HG02852 (cell line): ENCODE measurements around the gene EPS8L3.
"Not testable (repeated sequence)": the region's sequence is repeated elsewhere in the genome, so short reads cannot be mapped to it uniquely, and the experiment has no call there.

Source experiments
- ATAC-seq: cut with Tn5 transposase; IDR thresholded peaks from one replicate; pipeline ENCODE4 v1.9.1; 2021; ENCODE audit warnings: mild to moderate bottlenecking, moderate library complexity; ENCODE audit not compliant: unreplicated experiment

EPS8L3 gene

DNA sequence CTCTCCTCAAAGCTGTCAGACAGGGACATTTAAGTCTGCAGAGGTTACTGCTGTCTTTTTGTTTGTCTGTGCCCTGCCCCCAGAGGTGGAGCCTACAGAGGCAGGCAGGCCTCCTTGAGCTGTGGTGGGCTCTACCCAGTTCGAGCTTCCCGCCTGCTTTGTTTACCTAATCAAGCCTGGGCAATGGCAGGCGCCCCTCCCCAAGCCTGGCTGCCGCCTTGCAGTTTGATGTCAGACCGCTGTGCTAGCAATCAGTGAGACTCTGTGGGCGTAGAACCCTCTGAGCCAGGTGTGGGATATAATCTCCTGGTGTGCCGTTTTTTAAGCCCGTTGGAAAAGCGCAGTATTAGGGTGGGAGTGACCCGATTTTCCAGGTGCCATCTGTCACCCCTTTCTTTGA is 15.4 kb downstream of the EPS8L3 start:
- not testable (repeated sequence) for ATAC-seq

DNA sequence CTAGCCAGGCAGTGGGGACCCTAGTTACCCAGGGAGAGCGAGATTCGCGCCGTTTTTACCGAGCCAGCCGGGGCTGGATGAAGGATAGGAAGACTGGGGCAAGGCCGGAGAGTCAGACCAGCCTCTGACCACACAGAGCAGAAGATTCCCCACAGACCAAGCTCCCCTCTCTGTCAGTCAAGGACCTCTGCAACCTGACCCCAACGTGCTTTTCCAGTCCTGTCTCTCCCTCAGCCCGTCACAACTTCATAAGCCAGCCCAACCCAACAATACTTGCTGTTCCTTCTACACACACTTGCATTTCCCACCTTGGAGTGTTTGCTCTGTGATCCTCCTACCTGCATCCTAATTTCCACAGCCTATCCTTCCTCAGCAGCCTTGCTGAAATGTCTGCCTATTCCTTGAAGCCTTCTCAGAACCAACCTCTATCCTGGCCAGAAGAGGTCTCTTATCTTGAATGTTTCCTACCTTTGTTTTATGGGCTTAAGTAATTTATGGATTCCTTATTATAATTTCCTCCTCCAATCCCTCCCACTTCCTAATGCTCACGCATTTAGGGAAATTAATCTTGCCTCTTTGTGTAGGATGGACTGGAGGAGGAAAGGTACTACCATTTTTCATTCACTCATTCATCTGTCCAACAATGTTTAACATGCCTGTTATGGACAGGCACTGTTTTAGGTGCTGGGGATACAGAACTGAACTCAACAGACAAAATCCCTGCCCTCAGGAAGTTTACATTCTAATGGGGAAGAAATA is 22.9 kb downstream of the EPS8L3 start, which contains the start of gene GSTM3:
GSTM3 (minus strand) TSS at position 424 of the 759 bp plus-strand sequence. CDS start 751 bp downstream, outside the sequence.
- no peak for ATAC-seq

DNA sequence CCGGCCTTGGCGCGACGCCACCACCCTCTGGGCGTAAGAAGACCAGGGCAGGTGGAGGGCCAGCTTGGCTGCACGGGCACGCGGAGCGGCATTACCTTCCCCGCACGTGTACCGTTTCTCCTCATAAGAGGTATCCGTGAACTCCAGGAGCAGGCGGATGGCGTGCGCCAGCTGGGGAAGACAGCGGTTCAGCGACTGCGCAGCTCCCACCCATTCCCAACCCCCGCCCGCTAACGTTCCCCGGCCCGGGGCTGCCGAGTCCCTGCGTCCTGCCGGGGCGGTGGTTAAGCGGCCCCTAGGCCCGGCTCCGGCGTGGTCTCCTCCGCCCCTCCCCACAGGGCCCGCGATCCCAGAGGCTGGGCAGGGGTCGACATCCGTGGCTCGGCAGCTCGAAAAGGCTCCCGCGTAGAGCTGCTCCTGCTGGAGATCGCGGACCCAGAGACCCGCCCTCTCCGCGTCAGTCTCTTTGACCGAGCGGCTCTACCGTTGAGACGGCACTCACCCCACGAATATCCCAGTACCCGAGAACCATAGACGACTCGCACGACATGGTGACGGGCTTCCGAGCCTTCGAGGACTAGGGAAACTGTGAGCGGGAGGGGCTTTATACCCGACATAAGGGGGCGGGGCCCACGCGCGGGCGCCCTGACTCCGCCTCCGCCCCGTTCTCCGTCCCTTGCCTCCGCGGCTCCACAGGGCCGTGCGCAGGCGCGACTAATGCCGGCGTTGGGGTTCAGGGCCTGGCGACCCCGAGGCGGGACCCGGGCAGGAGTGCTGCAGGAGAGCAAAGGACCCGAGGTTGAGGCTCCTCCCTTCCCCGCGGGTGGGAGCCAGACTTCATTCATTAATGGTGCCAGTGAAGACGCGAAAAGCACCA is 23.7 kb downstream of the EPS8L3 start:
- ATAC-seq, result peak; percentile 83

DNA sequence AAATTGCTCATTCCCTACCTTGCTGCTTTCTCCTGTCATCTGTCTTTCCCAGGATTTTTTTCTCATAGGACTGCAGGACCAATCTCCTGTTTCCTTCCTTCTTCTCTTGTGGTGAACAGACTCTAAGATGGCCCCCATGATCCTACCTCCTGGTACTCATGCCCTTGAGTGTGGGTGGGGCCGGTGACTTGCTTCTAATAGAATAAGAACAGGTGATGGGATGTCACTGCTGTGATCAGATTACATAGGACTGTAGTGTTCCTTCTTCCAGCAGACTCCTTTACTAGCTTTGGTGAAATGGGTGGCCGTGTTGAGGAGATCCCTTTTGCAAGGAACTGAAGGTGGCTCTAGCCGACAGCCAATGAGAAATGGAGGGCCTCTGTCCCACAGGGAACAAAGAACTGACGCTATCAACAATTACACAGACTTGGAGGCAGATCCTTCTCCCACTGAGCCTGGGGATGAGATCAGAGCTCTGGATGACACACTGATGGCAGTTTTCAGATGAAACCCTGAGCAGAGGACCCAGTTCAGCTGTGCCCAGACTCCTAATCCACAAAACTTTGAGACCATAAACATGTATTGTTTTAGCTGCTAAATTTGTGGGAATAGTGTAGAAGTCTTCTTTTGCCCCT is 30.4 kb downstream of the EPS8L3 start:
- no peak for ATAC-seq

DNA sequence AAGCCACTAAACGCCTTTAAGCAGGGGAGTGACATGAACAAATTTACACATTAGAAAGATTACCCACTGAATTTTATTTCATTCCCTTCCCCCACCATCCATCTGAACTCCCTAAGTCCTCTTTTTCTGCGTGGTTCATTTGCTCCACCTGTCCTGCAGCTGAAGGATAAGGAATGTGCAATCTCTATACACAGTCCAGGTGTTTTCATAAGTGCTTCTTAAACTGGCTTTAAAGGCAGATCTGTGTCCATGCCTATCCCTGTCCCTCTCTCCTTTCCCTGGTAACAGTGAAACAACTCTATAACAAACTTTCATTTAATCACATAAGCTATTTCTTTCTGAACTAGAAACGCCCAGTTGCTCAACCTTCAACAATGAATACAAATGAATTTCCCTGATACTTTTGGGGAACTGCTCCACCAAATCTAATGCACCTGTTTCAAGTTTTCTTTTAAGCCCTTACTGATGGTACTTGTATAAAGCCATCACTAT is 31.3 kb downstream of the EPS8L3 start:
- no peak for ATAC-seq

DNA sequence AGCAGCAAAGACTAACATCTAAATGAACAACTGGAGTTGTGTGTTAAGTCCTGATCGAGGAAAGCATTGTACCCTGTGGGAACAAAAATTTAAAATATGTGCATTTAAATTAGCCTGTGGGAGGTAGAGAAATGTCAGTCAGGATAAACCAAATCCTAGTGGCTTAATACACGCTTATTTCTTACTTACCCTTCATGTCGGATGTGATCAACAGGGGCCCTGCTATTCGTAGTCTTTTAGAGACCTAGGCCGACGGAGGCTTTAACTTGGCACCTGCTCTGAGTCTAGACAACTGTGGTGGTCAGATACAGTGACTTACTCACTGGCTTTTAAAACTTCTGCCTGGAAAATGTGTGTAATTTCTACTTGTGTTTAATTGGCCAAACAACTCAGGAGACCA is 33.1 kb downstream of the EPS8L3 start:
- no peak for ATAC-seq

DNA sequence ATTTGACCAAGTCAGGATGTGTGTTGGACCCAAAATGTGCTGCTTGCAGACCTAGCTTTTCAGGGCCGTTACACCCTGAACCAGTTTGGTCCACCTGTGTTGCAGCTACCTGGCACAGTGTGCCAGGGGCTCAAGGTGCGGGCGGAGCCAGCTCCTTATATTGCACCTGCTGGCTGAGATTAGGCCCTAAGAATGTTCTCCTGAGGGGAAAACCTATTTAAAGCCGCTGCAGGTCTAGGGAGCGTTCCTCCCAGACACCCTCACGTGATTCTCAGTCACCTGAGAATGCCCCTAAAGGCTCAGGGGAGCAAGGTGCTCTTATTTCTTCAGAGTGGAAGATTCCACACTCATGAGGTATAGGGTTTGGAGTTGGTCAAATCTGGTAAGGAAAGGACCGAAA is 34.9 kb downstream of the EPS8L3 start:
- ATAC-seq, result no peak

DNA sequence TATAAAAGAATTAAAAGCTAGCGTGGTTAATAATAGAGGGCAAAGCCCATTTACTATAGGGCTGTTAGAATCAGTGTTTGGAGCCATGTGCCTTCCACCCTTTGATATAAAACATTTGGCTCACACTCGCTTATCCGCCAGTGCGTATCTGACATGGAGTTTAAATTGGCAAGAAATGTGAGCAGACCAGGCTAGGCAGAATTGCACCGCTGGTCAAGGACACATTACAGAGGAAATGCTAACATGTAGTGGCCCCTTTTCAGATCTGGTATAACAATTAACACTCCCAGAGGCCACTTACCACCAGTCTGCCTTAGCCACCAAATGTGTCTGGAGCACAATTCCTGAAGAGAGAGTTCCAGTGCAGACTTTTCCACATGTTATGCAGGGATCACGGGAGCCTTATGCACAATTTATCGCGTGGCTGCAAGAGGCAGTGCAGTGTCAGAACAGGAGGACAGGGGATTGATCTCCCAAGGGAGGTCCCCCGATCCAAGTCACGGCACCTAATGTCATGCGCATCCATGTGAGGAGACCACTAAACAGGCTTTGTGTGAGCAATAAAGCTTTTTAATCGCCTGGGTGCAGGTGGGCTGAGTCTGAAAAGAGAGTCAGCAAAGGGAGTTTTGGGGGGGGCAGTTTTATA is 36.9 kb downstream of the EPS8L3 start:
- ATAC-seq, result no peak

DNA sequence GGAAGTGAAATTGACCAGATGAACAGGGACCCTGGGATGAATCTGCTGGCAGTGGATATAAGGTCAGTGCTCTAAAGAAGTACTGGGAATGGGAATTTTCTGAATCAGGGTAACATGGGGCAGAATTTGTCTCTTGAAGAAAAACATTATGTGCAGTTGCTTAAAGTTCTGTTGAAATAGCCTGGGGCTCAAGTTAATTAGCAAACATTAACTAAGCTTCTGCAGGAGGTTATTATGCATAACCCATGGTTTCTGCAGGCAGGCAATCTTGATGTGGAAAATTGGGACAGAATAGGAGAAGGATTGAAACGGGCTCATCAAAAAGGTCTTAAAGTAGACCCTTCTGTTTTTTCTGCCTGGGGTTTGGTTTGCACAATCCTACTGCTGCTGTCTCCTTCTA is 37.7 kb downstream of the EPS8L3 start:
- no peak for ATAC-seq

DNA sequence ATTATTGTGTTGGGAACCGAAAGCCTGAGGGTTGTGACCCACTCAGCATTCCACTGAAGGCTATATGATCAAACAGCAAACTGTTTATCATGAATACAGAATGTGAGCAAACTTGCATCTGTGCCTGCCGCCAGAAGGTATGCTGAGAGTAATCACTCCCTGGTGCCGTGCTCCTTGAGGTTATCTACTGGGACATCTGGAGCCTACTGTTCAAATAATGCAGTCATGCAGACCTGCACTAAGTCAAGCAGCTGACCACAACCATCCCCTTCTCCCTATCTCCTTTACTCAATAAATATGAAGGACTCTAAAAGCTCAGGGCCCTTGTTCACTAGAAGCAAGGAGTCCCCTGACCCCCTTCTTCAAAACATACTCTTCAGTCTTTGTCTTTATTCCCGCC is 38.2 kb downstream of the EPS8L3 start:
- ATAC-seq, result no peak

DNA sequence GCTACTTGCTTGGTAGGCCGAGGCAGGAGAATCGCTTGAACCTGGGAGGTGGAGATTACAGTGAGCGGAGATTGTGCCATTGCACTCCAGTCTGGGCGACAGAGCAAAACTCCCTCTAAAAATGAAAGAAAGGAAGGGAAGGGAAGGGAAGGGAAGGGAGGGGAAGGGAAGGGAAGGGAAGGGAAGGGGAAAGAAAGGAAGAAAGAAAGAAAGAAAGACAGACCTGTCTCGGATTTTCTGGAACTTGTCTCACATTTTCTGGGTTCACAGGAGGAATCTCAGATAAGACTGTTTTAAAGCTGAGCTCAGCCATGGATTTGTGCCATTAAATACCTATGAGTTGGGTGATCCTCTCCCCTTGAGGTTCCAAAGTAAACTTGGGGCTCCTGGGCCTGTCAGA is 38.8 kb downstream of the EPS8L3 start:
- no peak for ATAC-seq

DNA sequence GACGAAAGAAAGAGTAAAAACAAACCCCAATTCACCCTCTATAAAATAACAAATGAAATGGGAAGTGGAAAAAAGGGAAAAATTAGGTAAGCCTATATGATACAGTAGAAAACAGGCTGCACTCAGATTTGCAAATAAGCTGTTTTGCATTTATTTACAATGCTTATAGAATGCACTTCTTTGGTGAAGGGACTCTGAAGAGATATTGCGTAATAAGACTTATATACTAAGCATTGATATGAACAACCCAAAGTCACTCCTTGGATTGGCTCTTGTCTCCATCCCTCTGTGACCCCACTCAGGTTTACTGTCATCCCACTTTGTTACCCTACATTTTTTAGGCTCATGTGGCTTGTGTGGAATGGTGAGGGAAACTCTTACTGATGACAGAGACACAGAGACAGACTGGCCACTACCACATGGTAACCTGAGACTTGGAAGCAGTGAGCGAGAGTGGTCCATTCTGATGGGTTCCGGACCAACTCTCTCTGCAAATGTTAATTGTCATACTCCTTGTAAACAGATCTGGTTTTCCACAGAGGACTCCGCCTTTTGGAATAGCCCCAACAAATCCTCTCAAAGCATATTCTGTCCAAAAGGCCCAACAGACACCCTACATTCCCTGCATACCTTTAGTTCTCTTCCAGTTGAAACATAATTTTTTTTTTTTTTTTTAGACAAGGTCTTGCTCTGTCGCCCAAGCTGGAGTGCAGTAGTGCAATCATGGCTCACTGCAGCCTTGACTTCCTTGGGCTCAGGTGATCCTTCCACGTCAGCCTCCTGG is 40.6 kb downstream of the EPS8L3 start:
- ATAC-seq, result no peak

DNA sequence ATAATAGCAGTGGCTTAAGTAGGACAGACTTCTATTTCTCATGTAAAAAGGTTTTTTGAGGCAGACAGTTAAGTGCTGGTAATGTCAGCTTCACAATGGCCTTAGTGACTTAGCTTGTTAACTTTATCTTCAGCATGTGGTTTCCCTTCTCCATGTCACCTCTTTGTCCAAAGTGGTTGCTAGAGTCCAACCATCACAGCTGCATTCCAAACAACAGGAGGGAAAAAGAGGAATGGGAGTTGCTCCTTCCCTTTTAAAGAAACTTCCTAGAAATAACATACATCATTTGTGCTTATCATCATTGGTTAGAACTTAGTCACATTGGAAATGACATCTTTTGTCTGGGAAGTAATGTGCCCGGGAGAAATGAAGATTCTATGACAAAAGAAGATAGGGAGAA is 41.8 kb downstream of the EPS8L3 start:
- ATAC-seq, result no peak

DNA sequence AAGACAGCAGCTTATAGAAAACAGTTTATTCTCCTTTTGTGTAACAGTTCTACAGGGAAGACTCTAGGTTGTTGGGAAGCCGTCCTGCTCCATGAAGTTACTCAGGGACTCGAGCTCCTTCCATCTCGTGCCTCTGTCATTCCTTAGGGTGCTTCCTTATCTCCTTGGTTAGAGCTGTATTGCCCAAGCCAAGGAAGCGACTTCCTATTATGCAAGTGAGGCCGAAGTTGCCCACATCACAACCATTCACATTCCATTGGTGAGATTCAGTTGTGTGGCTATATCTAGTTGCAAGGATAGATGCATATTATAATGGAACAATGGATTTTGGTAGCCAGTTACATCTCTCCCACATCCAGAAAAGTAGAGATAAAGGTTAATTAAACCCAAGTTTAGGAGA is 42.7 kb downstream of the EPS8L3 start:
- no peak for ATAC-seq

DNA sequence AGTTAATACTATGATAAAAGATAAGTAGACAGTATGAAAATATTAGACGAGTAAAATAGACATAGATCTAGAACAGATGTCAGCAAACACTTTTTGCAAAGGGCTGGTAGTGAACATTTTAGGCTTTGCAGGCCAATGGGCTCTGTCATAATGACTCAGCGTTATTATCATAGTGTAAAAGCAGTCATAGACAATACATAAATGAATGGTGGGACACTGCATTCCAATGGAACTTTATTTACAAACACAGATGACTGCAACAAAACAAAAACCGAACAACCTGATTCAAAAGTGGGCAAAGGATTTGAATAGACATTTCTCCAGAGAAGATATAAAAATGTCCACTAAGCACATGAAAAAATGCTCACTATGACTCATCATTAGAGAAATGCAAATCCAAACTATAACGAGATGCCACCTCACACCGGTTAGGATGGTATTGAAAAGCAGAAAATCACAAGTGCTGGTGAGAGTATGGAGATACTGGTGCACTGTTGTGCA is 44.3 kb downstream of the EPS8L3 start:
- ATAC-seq, result no peak

DNA sequence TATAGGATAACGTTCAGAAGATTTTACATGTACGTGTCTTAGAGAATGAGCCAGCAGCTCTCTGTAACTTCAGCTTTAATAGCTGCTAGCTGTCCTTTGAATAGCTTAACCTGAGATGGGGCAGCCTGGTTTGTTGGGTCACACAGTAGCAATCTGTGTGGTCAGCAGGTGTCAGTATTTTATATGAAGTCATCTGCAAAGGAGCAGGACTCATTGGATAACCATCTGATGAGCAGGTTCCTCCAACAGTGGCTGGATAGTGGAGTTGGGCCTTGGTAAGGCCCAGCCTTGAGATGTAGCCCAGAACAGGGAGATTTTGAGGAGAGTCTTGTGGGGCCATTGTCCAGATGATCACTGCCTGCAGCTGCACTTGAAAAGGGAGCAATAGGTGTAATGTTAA is 45.2 kb downstream of the EPS8L3 start:
- ATAC-seq, result no peak

DNA sequence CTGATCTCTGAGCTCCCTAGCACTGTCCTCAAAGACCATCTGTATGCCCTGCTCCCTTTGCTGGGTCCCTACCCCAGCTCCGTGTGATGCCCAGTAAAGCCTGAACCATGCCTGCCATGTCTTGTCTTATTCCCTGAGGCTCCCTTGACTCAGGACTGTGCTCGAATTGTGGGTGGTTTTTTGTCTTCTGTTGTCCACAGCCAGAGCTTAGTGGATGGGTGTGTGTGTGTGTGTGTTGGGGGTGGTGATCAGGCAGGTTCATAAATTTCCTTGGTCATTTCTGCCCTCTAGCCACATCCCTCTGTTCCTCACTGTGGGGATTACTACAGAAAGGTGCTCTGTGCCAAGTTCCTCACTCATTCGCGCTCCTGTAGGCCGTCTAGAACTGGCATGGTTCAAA is 46.0 kb downstream of the EPS8L3 start:
- no peak for ATAC-seq

DNA sequence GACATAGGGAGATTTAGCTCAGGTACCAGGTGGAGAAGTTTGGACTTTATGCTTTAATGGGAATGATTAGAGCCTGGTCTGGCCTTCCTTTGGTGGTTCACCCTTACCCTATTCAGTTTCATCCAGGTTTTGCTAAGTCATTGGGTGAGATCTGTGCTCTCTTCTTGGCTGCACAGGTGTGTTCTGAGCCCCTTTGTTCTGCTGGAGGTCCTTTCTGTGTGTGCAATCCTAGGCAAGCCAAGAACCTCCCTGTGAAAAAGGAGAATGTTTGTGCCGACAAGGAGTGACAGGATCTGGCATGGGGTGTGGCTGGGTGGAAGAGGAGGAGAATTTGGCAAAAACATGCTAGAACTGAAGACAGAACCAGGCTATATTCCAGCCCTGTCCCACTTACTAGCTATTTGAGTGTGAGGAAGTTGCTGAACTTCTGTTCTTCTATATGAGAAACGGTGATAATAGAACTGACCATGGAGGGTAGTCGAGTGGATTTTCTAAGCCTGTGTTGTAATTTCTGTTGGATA is 47.1 kb downstream of the EPS8L3 start:
- no peak for ATAC-seq

DNA sequence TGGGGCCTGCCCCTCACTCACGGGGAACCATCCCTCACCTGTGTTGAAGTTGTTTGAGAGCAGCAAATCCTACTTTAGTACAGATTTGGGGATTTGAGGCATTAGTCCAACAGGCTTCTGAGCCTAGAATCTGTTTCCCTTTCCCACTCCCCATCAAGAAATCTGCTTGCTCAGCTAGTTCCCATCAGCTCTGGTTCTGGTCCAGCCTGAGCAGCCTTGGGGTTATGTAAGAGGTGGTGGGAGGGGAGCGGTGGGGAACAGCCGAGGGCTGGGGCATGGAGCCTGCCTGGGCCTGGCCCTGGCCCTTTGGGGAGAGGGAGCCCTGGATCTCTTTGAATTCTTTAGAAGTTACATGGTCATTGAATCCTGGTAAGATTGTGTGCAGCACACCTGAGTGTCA is 47.6 kb downstream of the EPS8L3 start:
- no peak for ATAC-seq
